Spleen (tissue), 7 donors: ENCODE measurements around the gene ZNF862.

Experiments
- CTCF ChIP-seq, 11 experiments: fragments of 200-600 bp in 7 of 11; fragments of 450-650 bp in 4 of 11; sonication (generic) in 4 of 11; IDR thresholded peaks in 8 of 11; conservative IDR thresholded peaks in 3 of 11; 1 replicate in 7 of 11; 2 replicates in 4 of 11; pipeline versions ENCODE4 v1.4.0 to v1.8.0; 2016 to 2021; ENCODE audit warnings: antibody characterized with exemption in 11 of 11, inconsistent platforms in 4 of 11, mild to moderate bottlenecking in 1 of 11
- POLR2AphosphoS5 ChIP-seq, 3 donors: sonication (generic); formaldehyde crosslinking; IDR thresholded peaks; one replicate each; pipeline ENCODE4 v1.5.1; 2017; ENCODE audit warnings: antibody characterized with exemption in 3 of 3
- donor health status: DM: no; HTN: no; CAD: no; lungs with moderate emphysema.
- donor health status: DM: no; HTN: no; CAD: no.
- donor health status: DM: no; HTN: no; CAD: no.

GRCh38 chr7:149849174-149849573 is 11.0 kb downstream of the ZNF862 start:
- TF ChIP-seq CTCF (IDR thresholded peaks at IDR 0.05 in 8 of 11, conservative IDR thresholded peaks at IDR 0.05 in 3 of 11) = no peak
- TF ChIP-seq POLR2AphosphoS5 (IDR thresholded peaks at IDR 0.05) = no peak
